Stimulated activated memory B cell treated with anti-CD40 and anti-IgM and Interleukin-4, amounts not matched to agents 10 μg/mL and 1 μg/mL and 100 μg/mL, for 72 hours (primary cell): ENCODE measurements around the gene SEMA3B.
"Not testable (repeated sequence)": the region's sequence is repeated elsewhere in the genome, so short reads cannot be mapped to it uniquely, and the experiment has no call there.

ENCODE experiments used
- ATAC-seq: fragments of 150-1000 bp; cut with Tn5 transposase; 2 replicates; pipeline ENCODE4 v1.10.0; 2021
- H3K27ac Mint-ChIP-seq: one replicate; pipeline ENCODE4 v1.8.0; 2022; ENCODE audit warnings: mild to moderate bottlenecking, mixed read lengths
- H3K27me3 Mint-ChIP-seq: one replicate; pipeline ENCODE4 v1.8.0; 2022; ENCODE audit warnings: mixed read lengths
- H3K36me3 Mint-ChIP-seq: one replicate; pipeline ENCODE4 v1.8.0; 2022; ENCODE audit warnings: mixed read lengths
- H3K4me1 Mint-ChIP-seq: one replicate; pipeline ENCODE4 v1.8.0; 2022; ENCODE audit warnings: mixed read lengths
- H3K4me3 Mint-ChIP-seq: one replicate; pipeline ENCODE4 v1.8.0; 2022; ENCODE audit warnings: mild to moderate bottlenecking, moderate library complexity, mixed read lengths
- H3K9me3 Mint-ChIP-seq: one replicate; pipeline ENCODE4 v1.8.0; 2022; ENCODE audit warnings: mixed read lengths

The SEMA3B gene

DNA sequence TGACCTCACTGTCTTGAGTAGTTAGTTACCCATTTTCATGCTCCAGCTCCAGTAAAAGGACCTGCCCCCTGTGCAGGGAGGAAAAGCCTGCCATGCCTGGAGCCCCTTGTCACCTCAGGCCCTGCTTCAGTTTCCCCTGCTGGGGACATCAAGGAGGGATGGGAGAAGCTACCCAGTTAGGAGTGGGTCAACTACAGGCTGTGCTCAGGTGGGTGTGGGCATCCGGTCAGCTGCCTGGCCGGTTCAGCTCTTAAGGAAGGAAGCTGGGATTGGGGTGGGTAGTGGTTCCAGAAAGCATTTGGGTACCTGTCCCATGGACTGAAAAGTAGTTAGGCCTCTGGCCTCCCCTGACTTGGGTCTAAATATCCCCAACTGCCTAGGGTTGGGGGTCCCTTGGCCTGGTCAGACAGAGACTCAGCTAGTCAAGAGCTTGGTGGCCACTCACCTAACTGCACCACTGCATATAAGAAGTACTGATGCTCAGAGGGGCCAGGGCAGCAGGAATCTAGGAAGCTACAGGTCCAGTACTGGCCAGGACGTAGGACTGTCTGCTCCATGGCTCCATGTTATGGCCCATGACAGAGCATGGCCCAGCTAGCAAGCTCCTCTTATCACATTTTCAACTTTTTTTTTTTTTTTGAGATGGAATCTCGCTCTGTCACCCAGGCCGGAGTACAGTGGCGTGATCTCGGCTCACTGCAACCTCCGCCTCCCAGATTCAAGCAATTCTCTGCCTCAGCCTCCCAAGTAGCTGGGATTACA is 10.5 kb downstream of the SEMA3B start:
- Mint-ChIP-seq H3K27me3 (peaks cover 26% of the 10 kb centered on the region), H3K4me3 (no peak overlapping the region), H3K36me3 (no peaks in the 10 kb centered on the region), H3K4me1 (peaks cover 20% of the 10 kb centered on the region), H3K27ac (no peak overlapping the region), H3K9me3 (no peaks in the 10 kb centered on the region)
- ATAC-seq = no peak

DNA sequence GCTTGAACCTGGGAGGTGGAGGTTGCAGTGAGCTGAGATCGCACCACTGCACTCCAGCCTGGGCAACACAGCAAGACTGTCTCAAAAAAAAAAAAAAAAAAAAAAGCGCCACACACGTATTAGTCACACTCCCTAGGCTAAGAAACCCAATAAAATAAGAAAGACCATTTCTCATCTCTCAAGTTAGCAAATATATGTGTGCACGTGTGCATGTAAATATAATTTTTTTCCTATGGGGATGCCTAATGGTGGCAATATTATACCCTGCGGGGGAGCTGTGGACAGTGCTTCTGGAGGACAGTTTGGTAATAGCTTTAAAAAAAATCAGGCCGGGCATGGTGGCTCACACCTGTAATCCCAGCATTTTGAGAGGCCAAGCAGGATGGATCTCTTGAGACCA is 15.2 kb downstream of the SEMA3B start:
- ATAC-seq, H3K9me3 Mint-ChIP-seq, H3K27me3 Mint-ChIP-seq, H3K27ac Mint-ChIP-seq, H3K4me3 Mint-ChIP-seq, H3K4me1 Mint-ChIP-seq: not testable (repeated sequence)
- H3K36me3 Mint-ChIP-seq = peaks cover 21% of the 10 kb centered on the region

DNA sequence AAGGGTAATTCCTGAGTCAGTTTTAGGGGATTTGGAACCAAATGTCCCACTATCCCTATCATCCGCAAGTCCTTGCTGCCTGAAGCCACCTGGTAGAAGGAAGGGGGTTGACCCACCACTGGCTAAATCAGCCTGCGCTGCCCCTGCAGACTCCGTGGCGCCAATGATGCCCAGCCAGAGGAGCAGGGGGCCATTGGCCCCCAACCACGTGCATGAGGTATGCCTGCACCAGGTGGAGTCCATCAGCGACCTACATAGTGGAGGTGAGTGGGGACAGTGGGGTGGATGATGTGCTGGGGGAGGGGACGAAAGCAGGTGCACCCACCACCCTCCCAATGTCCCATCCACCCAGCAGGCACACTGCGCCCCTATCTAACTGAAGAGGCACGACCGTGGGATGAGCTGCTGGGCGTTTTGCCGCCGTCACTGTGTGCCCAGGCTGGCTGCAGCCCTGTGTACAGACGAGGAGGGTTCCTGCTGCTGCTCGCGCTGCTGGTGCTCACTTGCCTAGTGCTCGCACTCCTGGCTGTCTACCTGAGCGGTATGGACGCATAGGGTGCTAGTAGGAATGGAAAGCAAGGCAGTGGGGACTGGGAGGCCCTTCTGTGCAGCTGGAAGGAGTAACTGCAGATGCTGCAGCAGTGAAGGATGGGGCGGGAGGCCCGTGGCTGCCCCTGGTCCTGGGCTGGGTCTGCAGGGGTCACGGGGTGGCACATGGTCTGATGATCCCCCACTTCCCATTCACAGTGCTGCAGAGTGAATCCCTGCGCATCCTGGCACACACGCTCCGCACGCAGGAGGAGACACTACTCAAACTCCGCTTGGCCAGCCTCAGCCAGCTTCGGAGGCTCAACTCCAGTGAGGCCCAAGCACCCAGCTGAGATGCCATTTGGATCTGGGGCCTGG is 17.6 kb downstream of the SEMA3B start:
- Mint-ChIP-seq H3K4me3 (no peak overlapping the region), H3K4me1 (peaks cover 14% of the 10 kb centered on the region), H3K36me3 (peaks cover 27% of the 10 kb centered on the region), H3K27me3 (no peaks in the 10 kb centered on the region), H3K9me3 (no peaks in the 10 kb centered on the region), H3K27ac (no peak overlapping the region)
- ATAC-seq = peak; percentile 17

DNA sequence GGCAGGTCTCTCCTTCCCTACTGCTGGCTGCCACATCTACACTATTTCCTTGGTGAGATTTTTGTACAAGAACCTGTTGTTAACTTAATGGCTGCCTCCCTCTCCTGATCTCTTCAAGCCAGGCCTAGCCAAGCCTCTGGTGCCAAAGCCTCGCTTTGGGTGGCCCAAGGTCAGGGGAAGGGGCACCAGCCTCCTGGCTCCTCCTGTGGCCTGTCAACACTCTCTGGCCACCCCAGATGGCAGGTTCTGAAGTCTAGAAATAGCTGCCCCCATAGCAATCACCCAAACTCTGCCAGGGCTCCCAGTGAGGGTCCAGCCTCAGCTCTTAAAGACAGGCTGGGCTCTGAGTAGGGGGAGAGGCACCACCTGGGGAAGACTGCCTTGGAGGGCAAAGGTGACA is 18.3 kb downstream of the SEMA3B start:
- H3K4me1 Mint-ChIP-seq = peaks cover 18% of the 10 kb centered on the region
- no peaks in the 10 kb centered on the region for H3K27me3 Mint-ChIP-seq
- no peaks in the 10 kb centered on the region for H3K9me3 Mint-ChIP-seq
- no peak overlapping the region for H3K4me3 Mint-ChIP-seq
- no peak overlapping the region for H3K27ac Mint-ChIP-seq
- H3K36me3 Mint-ChIP-seq = peaks cover 27% of the 10 kb centered on the region
- ATAC-seq = no peak

DNA sequence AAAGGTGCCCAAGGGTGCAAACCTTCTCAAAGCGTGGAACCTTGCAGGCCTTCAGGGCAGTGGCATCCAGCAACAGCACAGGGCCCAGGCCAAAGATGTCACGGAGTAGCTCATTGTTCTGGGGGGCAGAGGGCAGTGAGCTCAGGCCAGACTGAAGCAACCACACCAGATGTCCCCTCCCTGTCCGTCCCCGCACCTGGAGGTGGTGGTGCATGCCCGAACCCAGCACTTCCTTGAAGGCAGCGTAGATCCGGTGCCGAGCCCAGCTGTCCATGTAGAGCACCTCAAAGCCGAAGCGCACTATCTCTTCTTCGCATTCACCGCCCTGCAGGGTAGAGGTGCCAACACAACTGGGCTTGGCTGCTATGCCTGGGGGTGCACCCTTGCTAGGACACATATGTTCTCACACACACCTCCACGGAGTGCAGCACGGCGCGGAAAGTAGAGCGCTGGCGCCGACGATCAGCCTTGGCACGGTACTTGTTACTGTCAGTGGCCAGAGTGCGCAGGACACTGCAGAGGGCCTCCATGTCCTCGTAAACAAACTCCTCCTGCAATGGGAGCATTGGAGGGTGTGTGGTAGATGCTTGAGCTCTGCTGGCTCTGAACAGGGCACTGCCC is 19.6 kb downstream of the SEMA3B start:
- Mint-ChIP-seq H3K9me3 (no peaks in the 10 kb centered on the region), H3K27ac (no peak overlapping the region), H3K27me3 (no peaks in the 10 kb centered on the region), H3K4me3 (no peak overlapping the region), H3K36me3 (peaks cover 27% of the 10 kb centered on the region), H3K4me1 (peaks cover 30% of the 10 kb centered on the region)
- no peak for ATAC-seq

DNA sequence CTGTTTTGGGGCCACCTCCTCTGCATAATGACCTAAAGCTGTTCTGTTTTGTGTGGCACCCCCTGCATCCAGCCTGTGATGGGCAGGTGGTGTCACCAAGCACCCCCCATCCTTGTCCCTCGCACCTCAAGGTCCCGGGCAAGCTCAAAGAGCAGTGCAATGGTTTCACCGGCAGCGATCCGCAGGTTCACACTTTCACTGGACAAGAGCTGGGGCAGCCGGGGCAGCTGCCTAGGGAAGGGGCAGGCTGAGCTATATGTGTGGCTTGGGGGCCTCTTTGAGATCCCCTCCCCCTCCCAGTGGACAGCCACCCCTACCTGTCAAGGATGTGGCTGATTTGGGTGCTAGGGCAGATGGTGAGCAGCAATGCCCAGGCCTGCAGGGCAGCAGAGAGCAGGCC is 20.2 kb downstream of the SEMA3B start:
- Mint-ChIP-seq H3K36me3 (peaks cover 27% of the 10 kb centered on the region), H3K4me1 (peaks cover 30% of the 10 kb centered on the region), H3K27ac (no peak overlapping the region), H3K9me3 (no peaks in the 10 kb centered on the region), H3K27me3 (no peaks in the 10 kb centered on the region), H3K4me3 (no peak overlapping the region)
- no peak for ATAC-seq

DNA sequence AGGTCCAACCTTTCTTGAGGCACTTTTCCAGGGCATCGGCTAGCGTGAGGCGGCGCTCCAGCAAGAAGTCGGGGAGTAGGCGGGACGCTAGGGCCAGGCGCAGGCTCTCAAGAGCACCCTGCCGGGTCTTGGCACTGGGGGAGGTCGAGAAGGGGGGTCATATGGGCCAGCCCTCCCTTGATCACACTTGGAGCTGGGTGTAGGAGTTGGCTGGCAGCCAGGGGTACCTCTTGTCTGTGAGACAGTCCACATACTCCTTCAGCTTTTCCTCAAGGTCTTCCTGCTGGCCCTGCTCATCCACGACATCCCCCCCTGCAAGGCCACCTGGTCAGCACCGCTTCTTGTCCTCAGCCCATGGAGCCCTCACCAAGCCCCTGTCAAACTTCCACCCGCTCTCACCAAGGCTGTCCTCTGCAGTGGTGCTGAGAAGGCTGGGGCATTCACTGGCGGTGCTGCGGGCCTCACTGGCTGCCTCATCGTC is 21.3 kb downstream of the SEMA3B start:
- Mint-ChIP-seq H3K4me1 (peaks cover 30% of the 10 kb centered on the region), H3K4me3 (no peak overlapping the region), H3K9me3 (no peaks in the 10 kb centered on the region), H3K36me3 (peaks cover 27% of the 10 kb centered on the region), H3K27ac (peak overlapping the region; percentile 95), H3K27me3 (no peaks in the 10 kb centered on the region)
- ATAC-seq = no peak

DNA sequence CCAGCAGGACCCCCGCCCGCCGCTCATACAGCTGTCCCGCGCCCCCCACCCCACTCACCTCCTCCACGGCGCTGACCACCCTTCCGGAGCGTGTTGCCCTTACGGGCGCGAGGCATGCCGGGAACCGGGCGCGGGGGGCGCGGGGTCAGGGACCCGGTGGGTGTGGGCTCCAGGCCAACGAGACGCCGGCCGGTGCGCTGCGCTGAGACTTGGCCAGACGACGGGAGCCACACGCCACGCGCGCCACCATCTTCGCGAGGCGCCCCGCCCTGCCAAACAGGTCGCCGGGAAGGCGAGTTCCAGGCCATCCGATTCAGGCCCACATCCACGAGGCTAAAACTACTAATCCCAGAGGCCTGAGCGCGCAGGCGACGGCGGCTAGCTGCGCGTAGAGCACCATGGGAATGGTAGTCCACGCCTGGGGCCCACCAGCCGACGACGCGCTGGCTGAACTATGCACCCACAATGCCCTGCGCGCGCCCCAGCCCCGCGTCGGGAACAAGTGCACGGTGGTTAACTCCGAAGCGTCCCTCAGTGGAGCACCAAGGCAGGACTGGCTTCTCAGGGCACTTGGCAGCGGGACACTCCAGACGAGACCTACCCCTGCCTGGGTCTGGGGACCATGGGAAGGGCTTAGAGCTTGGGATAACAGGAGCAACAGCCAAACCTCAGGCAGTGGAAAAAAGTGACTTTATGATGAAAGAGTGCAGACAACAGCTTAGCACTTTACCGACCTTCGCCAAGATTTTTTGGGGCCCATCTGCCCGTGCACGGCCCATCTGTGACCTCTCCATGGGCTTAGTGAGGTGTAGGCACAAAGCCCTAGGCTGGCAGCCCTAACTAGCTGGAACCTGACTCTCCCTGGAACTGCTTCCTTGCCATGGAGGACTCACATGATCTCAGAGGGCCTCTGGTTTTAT is 23.5 kb downstream of the SEMA3B start, which contains the start of gene IFRD2:
Gene IFRD2 (minus strand): TSS at position 271 of the 920 bp plus-strand sequence. CDS start 155 bp downstream, at position 116.
- Mint-ChIP-seq H3K27ac (peak within 1 kb of the TSS; percentile 95), H3K4me3 (peak within 1 kb of the TSS; percentile 94)
- peak; percentile 99 for ATAC-seq

DNA sequence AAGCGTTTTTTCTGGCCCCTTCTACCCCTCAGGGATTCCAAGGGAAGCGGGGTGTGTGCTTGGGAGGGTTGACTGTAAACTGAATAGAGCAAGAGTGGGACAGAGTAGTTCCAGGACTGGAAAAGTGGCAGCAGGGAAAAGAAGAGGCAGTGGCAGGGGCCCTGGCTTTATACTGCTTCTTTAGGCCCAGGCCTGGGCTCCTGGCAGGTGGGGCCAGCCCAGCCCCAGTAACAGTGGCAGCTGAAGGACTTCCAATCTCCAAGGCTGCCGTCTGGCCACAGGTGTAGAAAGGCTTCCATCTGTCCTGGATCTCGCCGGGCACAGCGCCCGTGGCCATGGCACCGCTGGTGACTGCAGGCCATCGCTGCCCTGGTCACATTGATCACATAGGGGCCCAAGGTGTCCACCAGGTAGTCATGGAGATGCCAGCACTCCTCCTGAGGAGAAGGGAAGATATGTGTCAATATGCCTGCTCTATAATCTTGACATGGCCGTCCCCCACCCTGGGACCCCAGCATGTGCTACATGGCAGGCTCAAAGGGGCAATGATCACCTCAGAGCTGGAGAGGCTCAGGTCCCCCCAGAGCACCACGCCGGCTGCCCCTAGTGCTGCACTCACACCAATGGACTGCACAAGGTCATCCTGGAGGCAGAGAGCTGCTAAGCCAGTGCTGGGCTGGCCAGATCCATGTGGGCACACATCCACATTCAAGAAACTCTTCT is 24.3 kb downstream of the SEMA3B start:
- peaks cover 19% of the 10 kb centered on the region for H3K36me3 Mint-ChIP-seq
- no peak for ATAC-seq
- H3K27me3 Mint-ChIP-seq = no peaks in the 10 kb centered on the region
- no peaks in the 10 kb centered on the region for H3K9me3 Mint-ChIP-seq
- peaks cover 49% of the 10 kb centered on the region for H3K4me1 Mint-ChIP-seq
- H3K4me3 Mint-ChIP-seq = peak overlapping the region; percentile 94
- peak overlapping the region; percentile 95 for H3K27ac Mint-ChIP-seq

More for the DNA sequence above, 23.5 kb downstream of the SEMA3B start, which contains the start of gene IFRD2:
- H3K4me1 Mint-ChIP-seq = peaks cover 41% of the 10 kb centered on the region
- peaks cover 26% of the 10 kb centered on the region for H3K36me3 Mint-ChIP-seq
- no peaks in the 10 kb centered on the region for H3K9me3 Mint-ChIP-seq
- no peaks in the 10 kb centered on the region for H3K27me3 Mint-ChIP-seq

DNA sequence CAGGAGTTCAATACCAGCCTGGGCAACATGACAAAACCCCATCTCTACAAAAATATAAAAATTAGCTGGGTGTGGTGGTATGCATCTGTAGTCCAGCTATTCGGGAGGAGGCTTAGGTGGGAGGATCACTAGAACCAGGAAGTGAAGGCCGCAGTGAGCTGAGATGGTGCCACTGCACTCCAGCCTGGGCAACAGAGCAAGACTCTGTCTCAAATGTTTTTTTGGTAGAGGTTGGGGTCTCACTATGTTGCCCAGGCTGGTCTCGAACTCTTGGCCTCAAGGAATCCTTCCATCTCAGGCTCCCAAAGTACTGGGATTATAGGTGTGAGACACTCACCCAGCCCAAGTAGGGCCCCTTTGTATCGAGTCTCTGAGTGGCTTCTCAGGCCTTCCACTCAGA is 25.1 kb downstream of the SEMA3B start:
- no peaks in the 10 kb centered on the region for H3K9me3 Mint-ChIP-seq
- H3K27ac Mint-ChIP-seq = no peak overlapping the region
- no peak overlapping the region for H3K4me3 Mint-ChIP-seq
- ATAC-seq = no peak
- H3K36me3 Mint-ChIP-seq = peaks cover 12% of the 10 kb centered on the region
- H3K27me3 Mint-ChIP-seq = no peaks in the 10 kb centered on the region
- peaks cover 53% of the 10 kb centered on the region for H3K4me1 Mint-ChIP-seq

DNA sequence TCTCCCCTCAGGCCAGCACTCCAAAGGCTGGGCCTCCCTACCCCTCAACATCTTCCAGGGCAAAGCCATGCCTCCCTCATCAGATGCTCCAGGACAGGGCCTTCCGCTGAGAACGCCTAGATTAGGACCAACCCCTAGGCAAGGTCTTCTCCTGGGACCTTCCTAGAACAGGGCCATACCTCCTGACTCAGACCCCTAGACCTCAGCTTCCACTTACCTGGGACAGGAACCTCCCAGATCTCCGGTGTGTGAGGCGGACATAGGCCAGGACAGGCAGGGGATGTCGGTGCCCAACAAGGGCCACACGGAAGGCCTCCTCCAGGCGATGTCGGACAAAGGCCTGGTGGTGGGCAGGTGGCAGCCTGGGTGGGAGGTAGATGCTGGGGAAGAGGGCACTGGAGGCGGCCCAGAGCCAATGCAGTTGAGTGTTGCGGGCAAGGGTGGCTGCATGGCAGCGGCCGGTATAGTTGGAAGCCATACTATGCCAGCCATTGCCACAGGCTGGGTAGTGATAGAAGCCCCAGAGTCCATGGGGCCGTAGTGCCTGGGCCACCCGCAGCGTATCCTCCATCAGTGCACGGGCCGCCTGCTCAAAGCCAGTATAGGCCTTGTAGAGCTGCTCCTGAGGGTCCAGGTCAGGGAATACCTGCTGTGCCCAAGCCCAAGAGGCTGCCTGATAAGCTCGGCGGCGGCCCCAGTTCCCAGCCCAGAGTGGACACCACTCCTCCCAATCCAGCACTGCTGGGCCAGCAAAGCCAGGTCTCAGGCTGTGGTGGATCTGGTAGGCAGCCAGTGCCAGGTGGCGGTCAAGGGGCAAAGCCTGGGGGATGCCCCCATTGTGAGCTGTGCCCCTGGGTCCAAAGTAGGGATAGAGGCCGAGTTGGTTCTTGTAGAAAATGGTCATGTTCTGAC is 25.8 kb downstream of the SEMA3B start:
- ATAC-seq = no peak
- Mint-ChIP-seq H3K27ac (no peak overlapping the region), H3K36me3 (peaks cover 12% of the 10 kb centered on the region), H3K27me3 (no peaks in the 10 kb centered on the region), H3K4me3 (no peak overlapping the region), H3K4me1 (peaks cover 54% of the 10 kb centered on the region), H3K9me3 (no peaks in the 10 kb centered on the region)

DNA sequence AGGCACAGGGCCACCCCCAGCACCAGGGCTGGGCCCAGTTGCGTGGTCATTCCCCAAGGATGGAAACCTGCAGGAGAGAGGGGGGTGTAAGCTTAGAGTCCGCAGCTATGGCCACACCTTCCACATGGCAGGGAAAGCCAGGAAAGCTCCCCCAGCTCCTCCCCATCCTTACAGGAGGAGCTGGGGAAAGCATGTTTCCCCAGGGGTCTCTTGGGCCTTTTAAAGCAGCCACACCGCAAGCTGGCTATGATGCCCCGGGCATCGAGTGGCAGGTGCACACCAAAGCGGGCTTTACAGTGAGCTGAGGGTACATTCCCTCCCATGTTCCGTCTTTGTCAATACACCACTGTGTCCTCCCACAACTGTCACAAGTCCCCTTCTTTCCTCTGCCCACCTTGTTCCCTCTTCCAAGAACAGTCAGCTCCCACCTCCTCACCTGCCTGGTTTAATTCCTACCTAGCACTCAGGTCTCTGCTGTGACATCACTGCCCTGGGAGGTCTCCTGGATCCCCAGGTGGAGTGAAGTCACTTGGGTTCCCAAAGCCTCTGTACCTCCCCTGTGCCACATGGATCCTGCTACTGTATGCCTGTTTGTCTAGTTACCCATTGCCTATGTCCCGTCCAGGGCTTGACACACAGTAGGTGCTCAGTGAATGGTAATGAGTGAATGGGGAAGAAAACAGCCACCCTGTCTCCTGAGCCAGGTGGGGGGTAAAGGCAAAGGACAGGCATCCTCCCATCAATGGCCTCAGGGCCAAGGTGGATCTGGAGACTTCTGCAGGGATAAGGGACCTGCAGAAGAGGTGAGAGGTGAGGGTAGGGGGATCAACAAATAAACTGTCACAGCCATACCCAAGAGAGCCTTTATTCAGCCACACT is 26.8 kb downstream of the SEMA3B start:
- Mint-ChIP-seq H3K9me3 (no peaks in the 10 kb centered on the region), H3K27me3 (no peaks in the 10 kb centered on the region), H3K4me3 (no peak overlapping the region), H3K4me1 (peaks cover 58% of the 10 kb centered on the region), H3K27ac (no peak overlapping the region), H3K36me3 (peaks cover 12% of the 10 kb centered on the region)
- no peak for ATAC-seq
